H9 (cell line): ENCODE results near the gene GPR155. TPM values are rescaled to one million over a fixed set of nuclear protein-coding genes. Genes with fewer than 3 reads are reported as not detected.

Experiments
- DNase-seq: peaks from one replicate; pipeline ENCODE4 v3.0.0-alpha.2; 2017
- H2AFZ ChIP-seq: one replicate; pipeline ENCODE4 v1.6.1; 2013; ENCODE audit warnings: mild to moderate bottlenecking, low read length, control low read depth, moderate library complexity
- H2AK5ac ChIP-seq: 2 replicates; pipeline ENCODE4 v1.6.1; 2013; ENCODE audit warnings: low read length, control low read depth, mixed read lengths; ENCODE audit not compliant: insufficient read length
- H2BK120ac ChIP-seq: one replicate; pipeline ENCODE4 v1.6.1; 2013; ENCODE audit warnings: low read depth, mild to moderate bottlenecking, low read length, control low read depth, inconsistent platforms; ENCODE audit not compliant: poor library complexity, severe bottlenecking
- H2BK12ac ChIP-seq: 2 replicates; pipeline ENCODE4 v1.6.1; 2013; ENCODE audit warnings: low read length, control low read depth, mixed read lengths, low read depth; ENCODE audit not compliant: insufficient read length
- H2BK15ac ChIP-seq: 2 replicates; pipeline ENCODE4 v1.6.1; 2013; ENCODE audit warnings: low read depth, low read length, control low read depth
- H2BK20ac ChIP-seq: one replicate; pipeline ENCODE4 v1.6.1; 2013; ENCODE audit warnings: low read depth, mild to moderate bottlenecking, low read length, control low read depth, inconsistent platforms; ENCODE audit not compliant: poor library complexity, severe bottlenecking
- H2BK5ac ChIP-seq: 2 replicates; pipeline ENCODE4 v1.6.1; 2013; ENCODE audit warnings: low read length, control low read depth, mixed read lengths; ENCODE audit not compliant: insufficient read length
- H3K14ac ChIP-seq: 2 replicates; pipeline ENCODE4 v1.6.1; 2013; ENCODE audit warnings: low read length, control low read depth; ENCODE audit not compliant: insufficient read depth
- H3K18ac ChIP-seq: 2 replicates; pipeline ENCODE4 v1.6.1; 2013; ENCODE audit warnings: low read depth, mild to moderate bottlenecking, mixed read lengths, low read length, control low read depth; ENCODE audit not compliant: insufficient read length
- H3K23ac ChIP-seq: 2 replicates; pipeline ENCODE4 v1.6.1; 2013; ENCODE audit warnings: low read length, control low read depth, mixed read lengths, low read depth; ENCODE audit not compliant: insufficient read length
- H3K23me2 ChIP-seq: 2 replicates; pipeline ENCODE4 v1.6.1; 2013; ENCODE audit warnings: low read depth, mild to moderate bottlenecking, mixed read lengths, low read length, control low read depth; ENCODE audit not compliant: insufficient read length, poor library complexity, severe bottlenecking
- H3K27ac ChIP-seq: 2 replicates; pipeline ENCODE4 v1.5.1; 2013; ENCODE audit warnings: low read length, control low read depth, mixed read lengths, low read depth; ENCODE audit not compliant: insufficient read length
- H3K27me3 ChIP-seq: 2 replicates; pipeline ENCODE4 v1.6.1; 2013; ENCODE audit warnings: low read length, control low read depth, inconsistent platforms; ENCODE audit not compliant: insufficient read depth
- H3K4ac ChIP-seq: 2 replicates; pipeline ENCODE4 v1.6.1; 2013; ENCODE audit warnings: low read depth, mild to moderate bottlenecking, control low read depth, inconsistent platforms, low read length, moderate library complexity
- H3K4me1 ChIP-seq: 2 replicates; pipeline ENCODE4 v1.6.1; 2013; ENCODE audit warnings: low read length, control low read depth, inconsistent platforms; ENCODE audit not compliant: insufficient read depth
- H3K4me2 ChIP-seq: 2 replicates; pipeline ENCODE4 v1.6.1; 2013; ENCODE audit warnings: low read length, control low read depth, mixed read lengths; ENCODE audit not compliant: insufficient read length, insufficient read depth
- H3K56ac ChIP-seq: 2 replicates; pipeline ENCODE4 v1.6.1; 2013; ENCODE audit warnings: low read depth, mild to moderate bottlenecking, mixed read lengths, low read length, control low read depth; ENCODE audit not compliant: insufficient read length
- H3K79me1 ChIP-seq: 2 replicates; pipeline ENCODE4 v1.6.1; 2013; ENCODE audit warnings: low read depth, mild to moderate bottlenecking, moderate library complexity, low read length, control low read depth, inconsistent platforms; ENCODE audit not compliant: insufficient read depth, poor library complexity, severe bottlenecking
- H3K79me2 ChIP-seq: 2 replicates; pipeline ENCODE4 v1.6.1; 2013; ENCODE audit warnings: low read length, control low read depth, inconsistent platforms; ENCODE audit not compliant: insufficient read depth
- H3K9ac ChIP-seq: 2 replicates; pipeline ENCODE4 v1.6.1; 2013; ENCODE audit warnings: low read length, control low read depth, mixed read lengths; ENCODE audit not compliant: insufficient read length; ENCODE audit errors: extremely low read depth
- H3K9me3 ChIP-seq: one replicate; pipeline ENCODE4 v1.6.1; 2013; ENCODE audit warnings: low read depth, low read length, inconsistent platforms; ENCODE audit not compliant: control insufficient read depth
- H3T11ph ChIP-seq: one replicate; pipeline ENCODE4 v1.6.1; 2013; ENCODE audit warnings: mild to moderate bottlenecking, low read length, control low read depth, inconsistent platforms
- H4K20me1 ChIP-seq: one replicate; pipeline ENCODE4 v1.6.1; 2013; ENCODE audit not compliant: control insufficient read depth, insufficient read length, insufficient read depth
- H4K5ac ChIP-seq: 2 replicates; pipeline ENCODE4 v1.6.1; 2013; ENCODE audit warnings: low read depth, mild to moderate bottlenecking, mixed read lengths, low read length, control low read depth; ENCODE audit not compliant: insufficient read length
- H4K8ac ChIP-seq: replicated peaks from 2 replicates; pipeline ENCODE4 v1.6.1; 2013; ENCODE audit warnings: low read length, control low read depth, mixed read lengths, low read depth; ENCODE audit not compliant: insufficient read length
- H4K91ac ChIP-seq: 2 replicates; pipeline ENCODE4 v1.6.1; 2013; ENCODE audit warnings: low read depth, mild to moderate bottlenecking, moderate library complexity, mixed read lengths, low read length, control low read depth; ENCODE audit not compliant: insufficient read length
- H3K27ac Mint-ChIP-seq, 3 experiments: 2 replicates in 2 of 3; 3 replicates in 1 of 3; pipeline ENCODE4 v1.8.0; 2020 to 2021; ENCODE audit warnings: mixed read lengths in 3 of 3, mild to moderate bottlenecking in 1 of 3, moderate library complexity in 1 of 3
- H3K27me3 Mint-ChIP-seq: 2 replicates; pipeline ENCODE4 v1.8.0; 2021; ENCODE audit warnings: low read depth, mild to moderate bottlenecking, moderate library complexity, mixed read lengths
- H3K36me3 Mint-ChIP-seq, 3 experiments: 2 replicates in 2 of 3; 3 replicates in 1 of 3; pipeline ENCODE4 v1.8.0; 2020 to 2021; ENCODE audit warnings: low read depth in 3 of 3, mixed read lengths in 3 of 3; ENCODE audit not compliant: insufficient read depth in 1 of 3
- H3K4me1 Mint-ChIP-seq, 2 experiments: 2 replicates each; pipeline ENCODE4 v1.8.0; 2020; ENCODE audit warnings: mixed read lengths in 2 of 2
- H3K4me3 Mint-ChIP-seq, 2 experiments: 2 replicates in 1 of 2; 3 replicates in 1 of 2; pipeline ENCODE4 v1.8.0; 2020 to 2021; ENCODE audit warnings: mild to moderate bottlenecking in 2 of 2, mixed read lengths in 2 of 2, moderate library complexity in 1 of 2
- H3K9me3 Mint-ChIP-seq, 2 experiments: 2 replicates in 1 of 2; 3 replicates in 1 of 2; pipeline ENCODE4 v1.8.0; 2020; ENCODE audit warnings: mild to moderate bottlenecking in 2 of 2, mixed read lengths in 2 of 2, moderate library complexity in 1 of 2
- CTCF ChIP-seq: fragments of 200-600 bp; sonication (generic); conservative IDR thresholded peaks from 3 replicates; pipeline ENCODE4 v1.8.0; 2021; ENCODE audit warnings: antibody characterized with exemption, mild to moderate bottlenecking
- WGBS: extraction: QIAGEN DNeasy Blood & Tissue Kit; methylation state at CpG from one replicate; pipeline ENCODE4 v1.1.7; 2013; ENCODE audit warnings: missing lambda C conversion rate, low lambda C conversion rate, mixed read lengths; ENCODE audit not compliant: insufficient read length; ENCODE audit errors: extremely low coverage; 5-methylcytosine and 5-hydroxymethylcytosine counted together
- total RNA-seq: library from RNA; stranded (reverse); gene quantifications from 2 replicates; pipeline ENCODE4 v1.2.1, GENCODE V29; 2021

Gene GPR155
- total RNA-seq, 1 experiment from 2014 or later, result 0.35 TPM

- no peak overlapping the region for H2BK20ac ChIP-seq
- H3K4me1 ChIP-seq, result no peaks in the 10 kb centered on the region
Observed at GRCh38 chr2:174511580-174512260, 24.9 kb upstream of the GPR155 start.

More at GRCh38 chr2:174511580-174512260, 24.9 kb upstream of the GPR155 start:
- Histone ChIP-seq H2AK5ac (no peak overlapping the region), H3K23ac (no peak overlapping the region), H4K5ac (no peak overlapping the region), H2BK5ac (no peak overlapping the region), H3K79me2 (no peaks in the 10 kb centered on the region), H3T11ph (no peak overlapping the region), H3K4me2 (no peak overlapping the region), H2BK15ac (no peak overlapping the region), H3K14ac (no peak overlapping the region), H4K91ac (no peak overlapping the region), H3K27me3 (no peaks in the 10 kb centered on the region), H3K9me3 (peaks cover 29% of the 10 kb centered on the region), H4K8ac (no peak overlapping the region), H3K56ac (no peak overlapping the region), H2AFZ (no peak overlapping the region), H3K23me2 (no peaks in the 10 kb centered on the region), H3K18ac (no peak overlapping the region), H4K20me1 (no peaks in the 10 kb centered on the region), H3K9ac (no peak overlapping the region), H2BK12ac (no peak overlapping the region), H2BK120ac (no peak overlapping the region), H3K4ac (no peak overlapping the region), H3K79me1 (no peaks in the 10 kb centered on the region), H3K27ac (no peak overlapping the region)
- H3K27me3 Mint-ChIP-seq, result peaks cover 6% of the 10 kb centered on the region
- no peak overlapping the region for H3K27ac Mint-ChIP-seq
- no peak for TF ChIP-seq CTCF
- no peak for DNase-seq
- H3K36me3 Mint-ChIP-seq, result peaks cover 27 to 38% (median 37%) of the 10 kb centered on the region in 3 experiments
- WGBS, result no CpG with 5 or more reads among the region's 5 CpGs
- peaks cover 68 to 73% of the 10 kb centered on the region in 2 experiments for H3K9me3 Mint-ChIP-seq
- H3K4me1 Mint-ChIP-seq, result no peaks in the 10 kb centered on the region
- H3K4me3 Mint-ChIP-seq, result no peak overlapping the region
